ENCODE data around the gene THAP7. TPM values are rescaled to one million over a fixed set of nuclear protein-coding genes. Genes with fewer than 3 reads are reported as not detected.
A peak's percentile ranks its signal among the peaks of the same experiment; 100 is the strongest.

The THAP7 gene
- total and polyA plus RNA-seq, 2 of the 13 experiments (the other 11 are each of a cell fraction or from before 2014, with no cell fraction given), result 13.0 to 25.5 TPM

DNA sequence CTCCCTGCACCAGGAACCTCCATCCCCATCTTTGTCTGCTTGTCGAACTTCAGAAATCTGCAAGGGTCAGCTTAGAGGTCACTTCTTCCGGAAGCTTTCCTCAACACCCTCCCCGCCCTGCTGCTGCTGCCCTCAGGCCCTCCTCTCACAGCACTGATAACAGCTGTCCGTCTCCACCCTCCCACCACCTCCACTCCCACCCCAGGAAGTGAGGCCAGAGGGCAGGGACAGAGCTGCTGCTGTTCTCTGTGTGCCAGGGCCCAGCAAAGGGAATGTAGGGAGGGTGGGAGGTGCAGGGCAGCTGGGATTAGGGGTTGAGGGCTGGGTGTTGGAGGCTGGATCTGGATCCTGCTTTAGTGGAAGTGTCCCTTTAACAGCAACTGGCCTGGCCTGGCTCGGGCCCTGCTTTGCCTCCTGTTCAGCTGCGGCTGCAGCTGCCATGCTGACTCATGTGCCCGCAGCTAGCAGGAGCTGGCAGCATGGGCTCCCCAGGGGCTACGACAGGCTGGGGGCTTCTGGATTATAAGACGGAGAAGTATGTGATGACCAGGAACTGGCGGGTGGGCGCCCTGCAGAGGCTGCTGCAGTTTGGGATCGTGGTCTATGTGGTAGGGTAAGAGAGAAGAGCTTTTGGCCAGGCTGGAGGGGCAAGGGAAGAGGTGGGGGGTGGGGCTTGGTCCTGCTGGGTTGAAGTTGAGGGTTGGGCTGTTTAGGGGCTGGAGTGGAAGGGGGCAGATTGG, 13.0 kb upstream of the THAP7 start, which contains the start of gene P2RX6 (continued):
- TF ChIP-seq, protein P1, sequence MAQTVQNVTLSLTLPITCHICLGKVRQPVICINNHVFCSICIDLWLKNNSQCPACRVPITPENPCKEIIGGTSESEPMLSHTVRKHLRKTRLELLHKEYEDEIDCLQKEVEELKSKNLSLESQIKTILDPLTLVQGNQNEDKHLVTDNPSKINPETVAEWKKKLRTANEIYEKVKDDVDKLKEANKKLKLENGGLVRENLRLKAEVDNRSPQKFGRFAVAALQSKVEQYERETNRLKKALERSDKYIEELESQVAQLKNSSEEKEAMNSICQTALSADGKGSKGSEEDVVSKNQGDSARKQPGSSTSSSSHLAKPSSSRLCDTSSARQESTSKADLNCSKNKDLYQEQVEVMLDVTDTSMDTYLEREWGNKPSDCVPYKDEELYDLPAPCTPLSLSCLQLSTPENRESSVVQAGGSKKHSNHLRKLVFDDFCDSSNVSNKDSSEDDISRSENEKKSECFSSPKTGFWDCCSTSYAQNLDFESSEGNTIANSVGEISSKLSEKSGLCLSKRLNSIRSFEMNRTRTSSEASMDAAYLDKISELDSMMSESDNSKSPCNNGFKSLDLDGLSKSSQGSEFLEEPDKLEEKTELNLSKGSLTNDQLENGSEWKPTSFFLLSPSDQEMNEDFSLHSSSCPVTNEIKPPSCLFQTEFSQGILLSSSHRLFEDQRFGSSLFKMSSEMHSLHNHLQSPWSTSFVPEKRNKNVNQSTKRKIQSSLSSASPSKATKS (CRISPR knock-in tag; IDR thresholded peaks at IDR 0.05), result no peak
- TF ChIP-seq CENPT (CRISPR knock-in tag; IDR thresholded peaks at IDR 0.05; ENCODE audit: low read depth) (no peak), TGIF2 (CRISPR knock-in tag; IDR thresholded peaks at IDR 0.05) (no peak), SMARCE1 (IDR thresholded peaks at IDR 0.05; ENCODE audit: borderline replicate concordance) (no peak), NFE2L2 (IDR thresholded peaks at IDR 0.05; ENCODE audit: low read length) (no peak), REL (CRISPR knock-in tag; conservative IDR thresholded peaks at IDR 0.05) (no peak), ZNF564 (CRISPR knock-in tag; IDR thresholded peaks at IDR 0.05) (no peak), TOPORS (CRISPR knock-in tag; IDR thresholded peaks at IDR 0.05) (no peak), TBX3 (IDR thresholded peaks at IDR 0.05; ENCODE audit: borderline replicate concordance) (no peak), HNRNPL (IDR thresholded peaks at IDR 0.05; ENCODE audit: low read depth, low read length) (peak; percentile 88), SMARCC2 (IDR thresholded peaks at IDR 0.05) (no peak), ATRX (CRISPR knock-in tag; IDR thresholded peaks at IDR 0.05; ENCODE audit: borderline replicate concordance) (no peak), REXO4 (CRISPR knock-in tag; IDR thresholded peaks at IDR 0.05; ENCODE audit: borderline replicate concordance) (no peak), GATAD2A (CRISPR knock-in tag; IDR thresholded peaks at IDR 0.05) (0 out of 2 replicates have a peak, but pooled peaks have one; percentile 33), HDAC2 (CRISPR knock-in tag; IDR thresholded peaks at IDR 0.05) (peak; percentile 35; the same call in 1 of the 2 replicates), ARNTL (CRISPR knock-in tag; IDR thresholded peaks at IDR 0.05) (no peak), KAT8 (CRISPR knock-in tag; IDR thresholded peaks at IDR 0.05) (peak; percentile 51; the same call in 1 of the 2 replicates), ATF7-NPFF (CRISPR knock-in tag; IDR thresholded peaks at IDR 0.05; ENCODE audit: low read depth) (no peak), FOXK1 (CRISPR knock-in tag; IDR thresholded peaks at IDR 0.05; ENCODE audit: borderline replicate concordance, low read depth) (no peak), ZNF552 (CRISPR knock-in tag; IDR thresholded peaks at IDR 0.05; ENCODE audit: borderline replicate concordance) (no peak)
- TF ChIP-seq, protein P2, sequence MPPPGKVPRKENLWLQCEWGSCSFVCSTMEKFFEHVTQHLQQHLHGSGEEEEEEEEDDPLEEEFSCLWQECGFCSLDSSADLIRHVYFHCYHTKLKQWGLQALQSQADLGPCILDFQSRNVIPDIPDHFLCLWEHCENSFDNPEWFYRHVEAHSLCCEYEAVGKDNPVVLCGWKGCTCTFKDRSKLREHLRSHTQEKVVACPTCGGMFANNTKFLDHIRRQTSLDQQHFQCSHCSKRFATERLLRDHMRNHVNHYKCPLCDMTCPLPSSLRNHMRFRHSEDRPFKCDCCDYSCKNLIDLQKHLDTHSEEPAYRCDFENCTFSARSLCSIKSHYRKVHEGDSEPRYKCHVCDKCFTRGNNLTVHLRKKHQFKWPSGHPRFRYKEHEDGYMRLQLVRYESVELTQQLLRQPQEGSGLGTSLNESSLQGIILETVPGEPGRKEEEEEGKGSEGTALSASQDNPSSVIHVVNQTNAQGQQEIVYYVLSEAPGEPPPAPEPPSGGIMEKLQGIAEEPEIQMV (CRISPR knock-in tag; IDR thresholded peaks at IDR 0.05; ENCODE audit: low read depth), result no peak
- TF ChIP-seq, protein P3, sequence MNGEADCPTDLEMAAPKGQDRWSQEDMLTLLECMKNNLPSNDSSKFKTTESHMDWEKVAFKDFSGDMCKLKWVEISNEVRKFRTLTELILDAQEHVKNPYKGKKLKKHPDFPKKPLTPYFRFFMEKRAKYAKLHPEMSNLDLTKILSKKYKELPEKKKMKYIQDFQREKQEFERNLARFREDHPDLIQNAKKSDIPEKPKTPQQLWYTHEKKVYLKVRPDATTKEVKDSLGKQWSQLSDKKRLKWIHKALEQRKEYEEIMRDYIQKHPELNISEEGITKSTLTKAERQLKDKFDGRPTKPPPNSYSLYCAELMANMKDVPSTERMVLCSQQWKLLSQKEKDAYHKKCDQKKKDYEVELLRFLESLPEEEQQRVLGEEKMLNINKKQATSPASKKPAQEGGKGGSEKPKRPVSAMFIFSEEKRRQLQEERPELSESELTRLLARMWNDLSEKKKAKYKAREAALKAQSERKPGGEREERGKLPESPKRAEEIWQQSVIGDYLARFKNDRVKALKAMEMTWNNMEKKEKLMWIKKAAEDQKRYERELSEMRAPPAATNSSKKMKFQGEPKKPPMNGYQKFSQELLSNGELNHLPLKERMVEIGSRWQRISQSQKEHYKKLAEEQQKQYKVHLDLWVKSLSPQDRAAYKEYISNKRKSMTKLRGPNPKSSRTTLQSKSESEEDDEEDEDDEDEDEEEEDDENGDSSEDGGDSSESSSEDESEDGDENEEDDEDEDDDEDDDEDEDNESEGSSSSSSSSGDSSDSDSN (CRISPR knock-in tag; IDR thresholded peaks at IDR 0.05), result peak; percentile 48; the same call in 1 of the 2 replicates
- TF ChIP-seq, protein P4, sequence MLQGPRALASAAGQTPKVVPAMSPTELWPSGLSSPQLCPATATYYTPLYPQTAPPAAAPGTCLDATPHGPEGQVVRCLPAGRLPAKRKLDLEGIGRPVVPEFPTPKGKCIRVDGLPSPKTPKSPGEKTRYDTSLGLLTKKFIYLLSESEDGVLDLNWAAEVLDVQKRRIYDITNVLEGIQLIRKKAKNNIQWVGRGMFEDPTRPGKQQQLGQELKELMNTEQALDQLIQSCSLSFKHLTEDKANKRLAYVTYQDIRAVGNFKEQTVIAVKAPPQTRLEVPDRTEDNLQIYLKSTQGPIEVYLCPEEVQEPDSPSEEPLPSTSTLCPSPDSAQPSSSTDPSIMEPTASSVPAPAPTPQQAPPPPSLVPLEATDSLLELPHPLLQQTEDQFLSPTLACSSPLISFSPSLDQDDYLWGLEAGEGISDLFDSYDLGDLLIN (CRISPR knock-in tag; IDR thresholded peaks at IDR 0.05; ENCODE audit: borderline replicate concordance), result no peak
